GM20431 (cell line): ENCODE measurements around the gene LIPT1.
"Not testable (repeated sequence)": the region's sequence is repeated elsewhere in the genome, so short reads cannot be mapped to it uniquely, and the experiment has no call there.

ENCODE experiments used
- in situ Hi-C: fragments of 300-500 bp; cut with MseI, MboI; formaldehyde crosslinking; loops from one replicate; pipeline ENCODE4 v1.15.0; 2020; ENCODE audit warnings: low sequenced_read_pairs; ENCODE audit not compliant: unreplicated experiment

The LIPT1 gene

DNA sequence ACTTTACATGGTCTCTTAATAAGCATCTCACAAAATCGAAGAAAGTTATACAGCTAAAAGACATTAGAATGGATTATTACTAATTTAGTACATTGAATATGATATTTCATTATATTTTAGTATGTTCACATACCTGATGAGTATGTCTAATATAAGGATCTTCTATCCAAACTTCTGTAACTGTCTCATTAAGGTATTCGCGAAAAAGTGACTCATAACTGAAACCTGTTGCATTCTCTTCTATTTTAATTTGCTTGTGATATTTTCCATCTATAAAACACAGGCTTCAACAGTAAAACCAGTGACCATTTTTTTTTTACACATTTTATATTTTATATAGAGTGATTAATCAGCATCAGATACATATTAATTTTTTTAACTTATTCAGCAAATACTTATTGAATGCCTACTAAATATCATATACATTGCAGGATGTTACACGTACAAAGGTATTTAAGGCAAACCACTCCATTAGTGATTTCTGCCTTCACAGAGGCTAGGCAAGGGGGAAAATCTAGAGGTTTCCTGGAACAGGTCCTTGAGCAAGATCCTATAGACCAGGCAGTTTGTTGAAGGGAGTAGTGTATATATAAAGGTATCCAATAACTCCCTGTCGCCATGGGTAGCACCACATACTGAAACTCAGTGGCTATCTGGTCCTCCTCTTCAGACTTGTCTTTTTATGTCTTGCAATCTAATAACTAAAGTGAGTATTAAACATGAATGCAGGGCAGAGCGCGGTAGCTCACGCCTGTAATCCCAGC, 16.8 kb downstream of the LIPT1 start:
- in situ Hi-C loops: no loop called here

DNA sequence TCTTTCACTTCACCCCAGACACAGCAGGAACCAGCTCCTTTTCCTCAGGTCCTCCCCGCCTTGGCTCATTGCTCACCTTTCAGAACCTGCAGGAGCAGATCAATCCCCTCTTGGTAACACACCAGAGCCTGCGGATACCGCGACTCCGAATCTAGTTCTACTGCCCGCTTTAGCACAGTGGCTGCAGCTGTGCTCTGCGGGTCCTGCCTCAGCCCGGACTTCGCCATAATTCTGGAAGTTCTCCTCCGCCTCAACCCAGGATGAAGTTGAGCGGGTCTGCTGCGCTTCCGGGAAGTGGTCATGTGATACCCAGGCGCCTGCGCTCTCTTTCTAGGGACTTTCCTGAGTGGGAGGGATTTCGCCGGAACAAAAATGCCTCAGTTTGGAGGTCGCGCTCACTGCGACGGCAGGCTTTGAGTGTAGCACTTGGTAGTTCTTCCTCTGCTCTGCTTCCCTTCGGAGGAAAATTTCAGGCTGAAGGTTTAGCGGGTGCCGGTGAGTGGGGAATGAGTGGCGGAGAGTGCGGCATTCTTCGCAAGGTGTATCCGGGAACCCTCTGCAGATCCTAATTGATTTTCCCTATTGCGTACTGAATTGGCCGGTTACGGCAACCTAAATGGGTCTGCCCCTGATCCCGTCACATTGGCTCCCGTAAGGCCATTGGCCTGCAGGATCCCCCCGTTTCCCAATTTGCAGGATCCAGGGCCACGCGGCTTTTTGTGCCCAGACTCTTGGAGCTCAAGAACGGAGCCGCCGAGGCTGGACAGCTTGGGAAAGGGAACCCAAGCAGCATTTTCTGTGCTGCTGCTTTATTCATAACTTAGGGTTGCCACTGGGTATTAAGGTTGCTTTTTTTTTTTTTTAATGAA, 26.2 kb downstream of the LIPT1 start, which contains the start of the genes MITD1 and MRPL30:
TSS of gene MITD1 (minus strand) at position 304 of the 869 bp plus-strand sequence. CDS start at position 227, 77 bp downstream.
TSS of gene MRPL30 (plus strand) at position 430 of the 869 bp plus-strand sequence. CDS start 5,020 bp downstream, outside the sequence.
- in situ Hi-C loops: no loop called here

DNA sequence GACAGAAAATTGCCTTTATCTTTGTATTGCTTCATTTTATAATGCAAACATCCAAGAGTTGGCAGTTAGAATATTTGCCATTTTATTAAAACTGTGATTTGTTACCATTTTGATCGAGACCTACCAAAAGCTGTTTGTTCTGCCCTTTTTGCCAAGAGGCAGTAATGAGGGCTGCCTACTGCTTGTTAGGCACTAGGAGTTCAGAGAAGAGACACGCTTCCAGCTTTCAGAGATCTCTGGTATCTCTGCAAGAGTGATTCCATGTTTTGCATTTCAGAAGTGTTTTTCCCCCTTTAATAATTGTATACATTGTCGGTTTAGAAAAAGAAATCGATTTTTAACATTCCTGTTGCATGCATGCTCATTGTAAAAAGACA, 26.8 kb downstream of the LIPT1 start:
- in situ Hi-C loops: no loop called here

DNA sequence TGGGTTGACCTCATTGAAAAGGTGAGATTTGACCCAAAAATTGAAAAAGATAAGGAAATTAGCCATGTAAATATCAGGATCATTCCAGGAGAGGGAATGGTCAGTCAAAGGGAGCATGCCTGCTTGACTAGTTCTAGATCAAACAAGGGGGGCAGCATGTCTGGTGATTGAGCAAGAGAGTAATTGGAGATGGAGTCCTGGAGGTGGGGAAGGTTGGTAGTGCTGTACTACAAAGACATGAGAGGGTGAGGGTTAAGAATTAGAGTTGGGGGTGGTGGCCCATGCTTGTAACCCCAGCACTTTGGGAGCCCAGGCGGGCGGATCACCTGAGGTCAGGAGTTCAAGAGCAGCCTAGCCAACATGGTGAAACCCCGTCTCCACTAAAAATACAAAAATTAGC, 28.3 kb downstream of the LIPT1 start:
- in situ Hi-C loops: no loop called here

DNA sequence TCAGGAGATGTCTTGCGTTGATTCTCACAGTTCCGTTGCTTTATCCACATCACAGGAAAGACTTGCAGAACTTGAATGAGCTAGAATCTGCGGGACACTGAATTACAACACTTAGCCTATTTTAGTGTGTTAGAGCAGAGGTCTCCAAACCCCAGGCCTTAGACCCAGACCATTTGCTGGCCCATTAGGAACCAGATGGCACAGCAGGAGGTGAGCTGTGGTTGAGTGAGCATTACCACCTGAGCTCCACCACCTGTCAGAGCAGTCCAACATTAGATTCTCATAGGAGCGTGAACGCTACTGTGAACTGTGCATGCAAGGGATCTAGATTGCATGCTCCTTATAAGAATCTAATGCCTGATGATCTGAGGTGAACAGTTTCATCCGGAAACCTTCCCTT, 30.0 kb downstream of the LIPT1 start:
- in situ Hi-C loops: no loop called here

DNA sequence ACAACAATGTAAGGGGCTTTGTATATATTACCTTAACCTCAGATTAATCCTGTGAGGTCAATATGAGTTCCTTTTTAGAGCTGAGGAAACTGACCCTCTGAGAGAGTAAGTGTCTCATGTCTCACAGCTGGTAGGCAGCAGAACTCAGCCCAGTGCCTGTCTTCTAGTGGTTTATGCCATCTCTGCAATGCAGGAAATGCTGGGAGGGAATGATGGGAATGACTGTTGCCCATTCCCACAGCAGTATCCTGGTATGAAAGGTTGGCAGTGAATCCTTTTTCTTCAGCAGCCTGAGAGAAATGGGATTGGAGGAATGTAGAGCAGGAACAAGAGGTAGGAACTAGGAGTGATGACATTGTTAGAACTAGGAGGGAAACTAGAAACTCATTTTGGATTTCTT, 32.2 kb downstream of the LIPT1 start:
- in situ Hi-C loops: no loop called here

DNA sequence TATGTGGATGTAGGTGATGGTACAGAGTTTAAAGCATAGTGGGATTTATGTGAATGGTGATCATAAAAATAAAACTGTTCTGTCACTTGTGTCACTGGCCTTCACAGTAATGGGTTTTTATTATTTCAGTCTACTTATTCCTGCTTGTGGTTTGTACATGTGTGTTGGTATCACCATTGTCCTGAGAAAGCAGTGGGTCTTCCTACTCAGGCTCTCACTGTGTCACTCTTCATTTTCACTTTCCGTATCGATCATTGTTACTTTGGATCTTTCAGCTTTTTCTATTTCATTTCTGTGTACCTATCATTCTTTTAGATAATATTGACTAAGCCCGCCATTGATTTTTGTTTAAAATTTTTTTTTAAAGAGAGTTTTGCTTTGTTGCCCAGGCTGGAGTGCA, 33.6 kb downstream of the LIPT1 start:
- in situ Hi-C loops: no loop called here

DNA sequence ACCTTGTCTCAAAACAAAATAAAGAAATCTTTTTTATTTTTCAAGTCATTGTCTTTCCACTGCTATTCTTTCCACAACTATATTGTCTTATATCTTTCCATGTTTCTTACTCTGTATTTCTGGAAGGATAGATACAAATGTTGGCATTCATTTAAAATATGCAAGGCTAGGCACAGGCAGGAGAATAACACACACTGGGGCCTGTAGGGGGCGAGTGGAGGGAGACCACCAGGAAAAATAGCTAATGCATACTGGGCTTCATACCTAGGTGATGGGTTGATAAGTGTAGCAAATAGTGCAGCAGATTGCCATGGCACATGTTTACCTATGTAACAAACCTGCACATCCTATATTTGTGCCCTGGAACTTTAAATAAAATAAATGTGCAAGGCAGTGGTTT, 35.8 kb downstream of the LIPT1 start:
- in situ Hi-C loops: no loop called here

DNA sequence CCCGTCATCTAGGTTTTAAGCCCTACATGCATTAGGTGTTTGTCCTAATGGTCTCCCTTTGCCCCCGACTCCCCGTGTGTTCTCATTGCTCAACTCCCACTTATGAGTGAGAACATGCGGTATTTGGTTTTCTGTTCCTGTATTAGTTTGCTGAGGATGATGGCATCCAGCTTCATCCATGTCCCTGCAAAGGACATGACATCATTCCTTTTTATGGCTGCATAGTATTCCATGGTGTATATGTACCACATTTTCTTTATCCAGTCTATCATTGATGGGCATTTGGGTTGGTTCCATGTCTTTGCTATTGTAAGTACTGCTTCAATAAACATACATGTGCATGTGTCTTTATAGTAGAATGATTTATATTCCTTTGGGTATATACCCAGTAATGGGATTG, 37.6 kb downstream of the LIPT1 start:
- in situ Hi-C loops: not testable (repeated sequence)

DNA sequence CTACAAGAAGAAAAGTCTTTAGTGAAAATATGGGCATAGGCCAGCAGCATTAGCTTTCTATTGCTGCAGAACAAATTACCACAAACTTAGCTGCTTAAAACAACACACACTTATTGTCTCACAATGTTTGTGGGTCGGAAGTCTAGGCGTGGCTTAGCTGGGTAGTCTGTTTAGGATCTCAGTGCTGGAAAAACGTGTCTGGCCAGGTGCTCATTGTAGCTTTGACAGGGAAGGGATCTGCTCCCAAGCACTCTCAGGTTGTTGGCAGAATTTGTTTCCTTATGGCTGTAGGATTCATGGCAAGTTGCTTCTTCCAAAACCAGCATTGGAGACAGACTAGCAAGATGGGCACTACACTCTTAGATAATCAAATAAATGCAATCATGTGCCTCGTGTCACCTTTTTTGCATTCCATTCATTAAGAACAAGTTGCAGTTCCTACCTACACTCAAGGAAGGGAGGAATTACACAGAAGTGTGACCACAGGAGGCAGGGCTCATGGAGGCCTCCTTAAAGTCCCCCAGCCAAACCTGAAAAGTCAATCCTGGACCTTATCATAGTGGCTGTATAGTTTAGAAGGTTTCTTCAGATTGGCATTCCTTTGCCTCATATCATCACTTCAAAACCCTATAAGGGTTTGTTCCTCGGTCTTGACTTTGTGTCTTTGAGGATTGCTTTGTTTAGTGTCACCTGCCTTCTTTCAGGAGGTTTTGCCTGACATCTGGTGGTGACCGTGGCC, 43.5 kb downstream of the LIPT1 start:
- in situ Hi-C loops: no loop called here

DNA sequence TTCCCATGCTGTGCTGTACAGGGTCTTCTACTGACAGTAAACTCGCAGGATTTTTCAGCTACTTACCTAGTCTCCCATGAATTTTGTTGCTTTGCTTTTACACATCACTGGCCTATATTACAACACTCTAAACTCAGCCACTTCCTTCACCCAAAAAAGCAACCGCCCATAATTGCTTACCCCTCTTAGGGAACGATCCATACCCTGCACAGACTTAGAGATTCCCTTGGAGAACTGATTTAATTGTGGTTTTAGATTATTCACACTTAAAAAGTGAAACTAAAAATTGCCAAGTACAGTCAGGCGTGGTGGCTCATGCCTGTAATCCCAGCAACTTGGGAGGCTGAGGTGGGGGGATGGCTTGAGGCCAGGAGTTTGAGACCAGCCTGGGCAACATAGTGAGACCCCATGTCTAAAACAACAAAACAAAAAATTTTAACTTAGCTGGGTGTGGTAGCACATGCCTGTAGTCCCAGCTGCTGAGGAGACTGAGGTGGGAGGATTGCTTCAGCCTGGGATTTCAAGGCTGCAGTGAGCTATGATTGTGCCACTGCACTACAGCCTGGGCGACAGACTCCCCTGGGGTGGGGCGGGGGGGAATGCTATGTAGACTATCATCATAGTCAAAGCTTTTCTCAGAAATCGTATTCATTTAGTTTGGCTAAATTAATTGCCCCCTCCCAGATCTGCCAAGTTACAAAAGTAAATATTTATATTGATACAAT, 45.5 kb downstream of the LIPT1 start:
- in situ Hi-C loops: loop anchor here (25.0 kb wide), 1 partner anchor 112 kb away; the partner anchor contains the start of gene LYG1

DNA sequence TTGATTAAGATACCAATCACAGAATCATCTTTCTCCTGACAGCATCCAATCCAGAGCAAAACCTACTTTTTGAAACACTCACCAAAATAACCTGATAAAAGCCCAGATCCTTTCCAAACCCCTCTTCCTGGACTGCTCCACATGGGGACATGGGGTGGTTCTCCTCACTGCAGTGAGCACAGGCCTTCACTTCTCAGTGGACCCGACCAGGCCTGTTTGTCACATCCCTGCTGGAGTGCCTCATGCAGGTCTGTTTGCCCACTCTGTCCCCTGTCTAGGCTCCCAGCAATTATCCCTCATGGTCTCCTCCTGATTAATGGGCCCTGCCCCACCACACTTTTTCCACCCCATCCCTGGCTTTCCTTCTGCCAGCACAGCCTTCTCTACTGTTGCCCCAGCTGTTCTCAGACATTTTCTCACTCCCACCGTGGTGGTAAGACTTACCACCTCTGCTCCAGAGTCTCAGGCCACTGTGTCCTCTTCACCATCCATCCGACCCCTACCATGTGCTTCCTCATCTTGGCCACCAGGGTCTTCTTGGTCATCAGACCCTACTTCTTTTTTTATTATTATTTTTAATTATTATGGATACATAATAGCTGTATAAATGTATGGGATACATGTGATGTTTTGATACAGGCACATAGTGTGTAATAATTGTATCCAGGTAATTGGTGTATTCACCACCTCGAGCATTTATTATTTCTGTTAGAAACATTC, 47.4 kb downstream of the LIPT1 start:
- in situ Hi-C loops: loop anchor here (25.0 kb wide), 1 partner anchor 110 kb away; the partner anchor contains the start of gene LYG1

DNA sequence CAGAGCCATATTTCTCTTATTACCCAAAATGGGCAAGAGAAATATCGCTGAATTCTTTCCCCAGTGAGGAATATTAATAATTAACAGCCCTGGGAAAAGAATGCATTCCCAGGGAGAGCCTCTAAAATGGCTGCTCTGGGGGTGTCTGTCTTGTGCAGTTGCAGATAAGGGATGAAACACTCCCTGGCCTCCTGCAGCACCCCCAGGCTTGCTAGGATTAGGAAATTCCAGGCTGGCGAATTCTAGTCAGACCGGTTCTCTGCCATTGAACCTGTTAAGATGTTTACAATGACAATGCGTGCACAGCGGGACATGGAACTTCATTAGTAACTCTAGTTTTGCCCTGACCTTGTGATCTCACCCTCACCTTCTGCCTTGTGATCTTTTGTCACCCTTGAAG, 50.7 kb downstream of the LIPT1 start:
- in situ Hi-C loops: loop anchor here (25.0 kb wide), 1 partner anchor 107 kb away; the partner anchor contains the start of gene LYG1
